ENCODE results near the gene MTCL1.

The MTCL1 gene

GRCh38 chr18:8842506-8842905 is 137.2 kb downstream of the MTCL1 start:
- DNase-seq = no peak

- no peak for DNase-seq
Observed at GRCh38 chr18:8843005-8843404, 137.6 kb downstream of the MTCL1 start.

GRCh38 chr18:8844721-8845148 is 139.4 kb downstream of the MTCL1 start:
- DNase-seq = no peak

DNA sequence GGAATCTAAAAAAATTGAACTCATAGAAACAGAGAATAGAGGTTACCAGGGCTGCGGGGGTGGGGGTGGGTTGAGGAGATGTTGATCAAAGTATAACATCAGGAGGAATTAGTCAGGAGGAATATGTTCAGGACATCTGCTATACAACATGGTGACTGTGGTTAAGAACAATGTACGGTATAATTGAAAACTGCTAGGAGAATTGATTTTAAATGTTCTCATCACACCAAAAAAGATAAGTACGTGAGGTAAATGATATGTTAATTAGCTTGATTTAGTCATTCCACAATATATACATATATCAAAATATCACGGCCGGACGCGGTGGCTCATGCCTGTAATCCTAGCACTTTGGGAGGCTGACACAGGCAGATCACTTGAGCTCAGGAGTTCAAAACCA is 140.2 kb downstream of the MTCL1 start:
- DNase-seq = no peak

- DNase-seq = no peak
Observed at GRCh38 chr18:8847066-8847755, 141.9 kb downstream of the MTCL1 start.

DNA sequence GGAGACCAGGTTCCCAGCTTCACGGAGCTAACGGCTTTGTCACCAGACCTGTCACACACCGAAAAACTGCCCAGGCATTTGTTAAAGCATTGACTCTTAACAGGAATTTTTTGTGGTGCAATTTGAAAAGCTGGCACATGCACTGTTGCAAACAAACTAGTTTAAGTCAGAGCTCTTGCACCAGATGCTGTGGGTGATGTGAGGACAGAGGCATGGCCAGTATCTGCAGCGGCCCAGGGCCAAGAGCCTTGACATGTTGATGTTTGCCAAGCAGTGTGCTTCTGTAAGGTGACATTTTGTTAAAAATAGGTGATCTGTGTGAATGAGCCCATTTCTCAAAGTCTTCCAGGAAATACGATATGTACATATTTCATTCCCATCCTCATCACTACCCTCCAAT is 142.5 kb downstream of the MTCL1 start:
- no peak for DNase-seq

- DNase-seq = no peak
Observed at GRCh38 chr18:8848541-8848940, 143.2 kb downstream of the MTCL1 start.

DNA sequence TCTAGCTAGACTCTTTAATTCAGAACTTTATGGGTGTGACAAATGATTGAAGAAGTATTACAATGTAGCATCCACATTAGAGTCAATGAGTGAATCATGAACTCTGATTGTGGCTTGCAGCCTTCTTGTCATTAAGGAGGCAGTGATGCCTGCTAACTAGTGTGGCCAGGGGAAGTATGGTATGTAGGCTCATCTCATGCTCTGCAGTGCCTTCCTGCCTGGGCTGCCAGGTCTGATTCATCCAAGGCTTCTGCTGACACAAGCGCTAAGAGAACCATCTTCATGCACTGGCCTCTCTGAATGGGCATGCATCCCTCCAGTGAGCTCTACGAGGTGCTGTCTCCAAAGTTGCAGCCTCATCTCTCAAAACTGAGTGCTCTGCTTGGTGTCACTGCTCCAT is 144.3 kb downstream of the MTCL1 start:
- DNase-seq = no peak

DNA sequence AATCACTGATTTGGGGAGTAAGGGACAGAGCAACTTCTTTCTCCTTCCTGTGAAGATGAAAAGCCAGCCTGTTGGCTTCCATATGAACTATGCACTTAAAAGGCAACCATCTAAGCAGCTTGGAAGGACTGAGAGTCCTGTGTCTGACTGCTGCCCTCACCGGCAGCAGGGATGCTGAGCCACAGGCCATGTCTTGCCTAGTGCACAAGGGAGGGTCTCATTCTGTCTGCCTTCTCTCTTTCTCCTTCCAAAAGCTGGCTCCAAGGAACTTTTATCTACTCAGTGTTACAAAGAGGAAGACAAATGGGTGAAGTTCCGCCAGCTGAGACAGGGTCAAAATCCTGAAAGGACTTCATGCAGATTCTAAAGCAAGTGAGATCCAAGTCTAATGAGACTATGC is 146.3 kb downstream of the MTCL1 start:
- DNase-seq = no peak

- DNase-seq = no peak
Observed at GRCh38 chr18:8854550-8854949, 149.2 kb downstream of the MTCL1 start.

GRCh38 chr18:8854962-8855361 is 149.6 kb downstream of the MTCL1 start:
- no peak for DNase-seq

GRCh38 chr18:8856212-8856611 is 150.9 kb downstream of the MTCL1 start:
- no peak for DNase-seq

GRCh38 chr18:8856769-8857393 is 151.5 kb downstream of the MTCL1 start:
- DNase-seq = no peak

GRCh38 chr18:8857806-8858205 is 152.4 kb downstream of the MTCL1 start:
- no peak for DNase-seq

- no peak for DNase-seq
Observed at GRCh38 chr18:8858888-8859511, 153.6 kb downstream of the MTCL1 start.

DNA sequence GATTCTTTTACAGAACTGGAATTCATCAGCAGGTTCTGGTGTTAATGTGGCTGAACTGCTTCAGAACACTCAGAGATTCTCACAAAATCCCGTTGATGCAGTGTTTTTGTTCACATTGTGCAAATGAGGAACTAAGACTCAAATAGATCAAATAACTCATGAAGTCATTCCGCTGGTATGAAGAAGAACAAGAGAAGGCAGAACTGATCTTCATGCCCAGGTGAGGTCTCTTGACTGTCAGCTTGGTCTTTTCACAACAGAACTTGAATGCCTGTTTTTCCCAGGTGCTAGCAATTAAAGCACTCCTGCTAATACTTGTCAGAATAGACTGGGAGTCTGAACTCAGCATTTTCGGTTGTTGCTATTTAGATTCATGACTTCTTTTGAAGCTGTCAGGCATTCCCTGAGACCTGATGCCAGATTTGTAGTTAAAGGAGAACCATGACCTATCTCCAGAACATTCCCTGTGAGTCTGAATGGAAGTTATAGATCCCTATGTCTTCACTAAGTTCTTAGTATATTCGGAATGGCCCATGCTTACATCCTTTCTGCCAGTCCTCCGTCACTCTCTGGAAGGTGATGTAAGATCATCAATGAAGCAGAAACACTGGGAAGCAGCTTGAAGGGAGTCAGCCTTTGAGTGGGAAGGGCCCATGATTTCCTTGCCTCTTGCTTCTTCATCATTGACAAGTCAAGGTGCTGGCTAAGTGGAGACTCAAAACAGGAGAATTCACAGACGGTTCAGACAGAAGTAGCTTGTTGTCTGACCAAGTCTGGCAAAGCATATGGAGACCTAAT is 155.7 kb downstream of the MTCL1 start:
- DNase-seq = no peak

- DNase-seq = no peak
Observed at GRCh38 chr18:8863427-8863826, 158.1 kb downstream of the MTCL1 start.

GRCh38 chr18:8865934-8866333 is 160.6 kb downstream of the MTCL1 start:
- DNase-seq = no peak

- DNase-seq = no peak
Observed at GRCh38 chr18:8866679-8867078, 161.3 kb downstream of the MTCL1 start.

GRCh38 chr18:8868276-8868675 is 162.9 kb downstream of the MTCL1 start:
- DNase-seq = no peak

- no peak for DNase-seq
Observed at GRCh38 chr18:8868779-8869415, 163.5 kb downstream of the MTCL1 start.

GRCh38 chr18:8869696-8870095 is 164.3 kb downstream of the MTCL1 start:
- no peak for DNase-seq

GRCh38 chr18:8870528-8870927 is 165.2 kb downstream of the MTCL1 start:
- no peak for DNase-seq
